NCI-H345 treated with DMSO at 0.1 percent for 48 hours (cell line): ENCODE results near the gene CREB5.

ENCODE experiments used
- DNase-seq: peaks from one replicate; lab custom pipeline; 2025; ENCODE audit not compliant: unreplicated experiment; lab: John Stamatoyannopoulos, UW

Gene CREB5

GRCh38 chr7:28509251-28510025 is 97.1 kb downstream of the CREB5 start:
- DNase-seq = no peak

GRCh38 chr7:28510026-28510369 is 97.7 kb downstream of the CREB5 start:
- no peak for DNase-seq

- no peak for DNase-seq
Measured at GRCh38 chr7:28512668-28513440, 100.5 kb downstream of the CREB5 start.

GRCh38 chr7:28516390-28517172 is 104.3 kb downstream of the CREB5 start:
- DNase-seq = no peak

- DNase-seq = no peak
Measured at GRCh38 chr7:28517206-28517605, 104.9 kb downstream of the CREB5 start.

GRCh38 chr7:28517606-28518005 is 105.3 kb downstream of the CREB5 start:
- no peak for DNase-seq

- no peak for DNase-seq
Measured at GRCh38 chr7:28520074-28521015, 108.0 kb downstream of the CREB5 start.

- no peak for DNase-seq
Measured at GRCh38 chr7:28524978-28525377, 112.7 kb downstream of the CREB5 start.

GRCh38 chr7:28528899-28529298 is 116.6 kb downstream of the CREB5 start:
- DNase-seq = no peak

- no peak for DNase-seq
Measured at GRCh38 chr7:28529755-28530154, 117.4 kb downstream of the CREB5 start.

- no peak for DNase-seq
Measured at GRCh38 chr7:28530175-28530802, 118.0 kb downstream of the CREB5 start.

GRCh38 chr7:28530803-28531175 is 118.5 kb downstream of the CREB5 start:
- no peak for DNase-seq

GRCh38 chr7:28531291-28531690 is 119.0 kb downstream of the CREB5 start:
- DNase-seq = no peak

GRCh38 chr7:28532181-28532580 is 119.9 kb downstream of the CREB5 start:
- DNase-seq = no peak

- no peak for DNase-seq
Measured at GRCh38 chr7:28533267-28533666, 120.9 kb downstream of the CREB5 start.

GRCh38 chr7:28533731-28534531 is 121.6 kb downstream of the CREB5 start:
- DNase-seq = no peak

- no peak for DNase-seq
Measured at GRCh38 chr7:28536259-28536658, 123.9 kb downstream of the CREB5 start.

GRCh38 chr7:28539289-28539981 is 127.1 kb downstream of the CREB5 start:
- no peak for DNase-seq

GRCh38 chr7:28542410-28542809 is 130.1 kb downstream of the CREB5 start:
- no peak for DNase-seq
